Measurements from ENCODE around the gene SVIL. TPM values are rescaled to one million over a fixed set of nuclear protein-coding genes. Genes with fewer than 3 reads are reported as not detected.
"Not testable (repeated sequence)": the region's sequence is repeated elsewhere in the genome, so short reads cannot be mapped to it uniquely, and the experiment has no call there.

SVIL gene
- total RNA-seq, 4 donors from 2014 or later, result 585 to 1,262 (median 942) TPM

GRCh38 chr10:29443745-29444523, 190.8 kb downstream of the SVIL start:
- no peak overlapping the region for H3K4me3 ChIP-seq
- H3K4me1 ChIP-seq, result peaks cover 0 to 44% (median 3%) of the 10 kb centered on the region in 3 donors
- 72 to 96% methylated on average over 4 to 5 of the region's 5 CpGs for WGBS, 2 donors (ENCODE audit: low coverage in 1 of 2)
- H3K27ac ChIP-seq, result no peak overlapping the region
- H3K27me3 ChIP-seq, result no peaks in the 10 kb centered on the region
- no peaks in the 10 kb centered on the region for H3K36me3 ChIP-seq
- ATAC-seq, result no peak
- peaks cover 0 to 4% (median 0%) of the 10 kb centered on the region in 3 donors for H3K9me3 ChIP-seq
- TF ChIP-seq EP300 (IDR thresholded peaks at IDR 0.05) (no peak), POLR2AphosphoS5 (IDR thresholded peaks at IDR 0.05) (no peak), CTCF (IDR thresholded peaks at IDR 0.05) (no peak), POLR2A (IDR thresholded peaks at IDR 0.05) (no peak)

DNA sequence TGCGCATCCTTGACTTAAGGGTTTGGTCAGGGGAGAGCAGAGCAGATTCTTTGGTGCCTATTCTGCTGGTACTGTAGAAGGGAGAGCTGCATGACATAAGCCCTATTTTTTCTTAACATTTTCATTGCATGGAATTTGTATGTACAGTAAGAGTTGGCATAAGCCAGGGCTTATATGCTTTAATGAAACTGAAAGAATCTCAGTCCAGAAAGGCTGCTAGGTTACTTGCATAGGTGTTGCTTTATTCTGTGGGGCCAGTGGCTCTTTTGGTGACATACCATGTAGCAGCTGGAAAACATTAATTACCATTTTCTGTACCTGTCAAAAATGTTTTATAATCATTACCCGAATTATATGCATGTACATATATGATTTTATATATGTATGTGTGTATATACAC, 193.8 kb downstream of the SVIL start:
- WGBS, 2 donors (ENCODE audit: low coverage in 1 of 2), result 97 to 100% methylated on average over 2 of the region's 2 CpGs
- peaks cover 0 to 27% (median 3%) of the 10 kb centered on the region in 3 donors for H3K4me1 ChIP-seq
- no peak for TF ChIP-seq EP300 (IDR thresholded peaks at IDR 0.05)
- TF ChIP-seq POLR2AphosphoS5 (IDR thresholded peaks at IDR 0.05), result no peak
- TF ChIP-seq POLR2A (IDR thresholded peaks at IDR 0.05), result no peak
- no peak for TF ChIP-seq CTCF (IDR thresholded peaks at IDR 0.05)
- no peak overlapping the region for H3K4me3 ChIP-seq
- H3K27ac ChIP-seq, result no peak overlapping the region
- no peaks in the 10 kb centered on the region for H3K27me3 ChIP-seq
- ATAC-seq, result no peak
- peaks cover 0 to 24% (median 0%) of the 10 kb centered on the region in 3 donors for H3K9me3 ChIP-seq
- H3K36me3 ChIP-seq, result no peaks in the 10 kb centered on the region

GRCh38 chr10:29439005-29439404, 195.8 kb downstream of the SVIL start:
- peaks cover 3 to 21% (median 3%) of the 10 kb centered on the region in 3 donors for H3K4me1 ChIP-seq
- 92 to 96% methylated on average over 3 of the region's 3 CpGs for WGBS, 2 donors (ENCODE audit: low coverage in 1 of 2)

DNA sequence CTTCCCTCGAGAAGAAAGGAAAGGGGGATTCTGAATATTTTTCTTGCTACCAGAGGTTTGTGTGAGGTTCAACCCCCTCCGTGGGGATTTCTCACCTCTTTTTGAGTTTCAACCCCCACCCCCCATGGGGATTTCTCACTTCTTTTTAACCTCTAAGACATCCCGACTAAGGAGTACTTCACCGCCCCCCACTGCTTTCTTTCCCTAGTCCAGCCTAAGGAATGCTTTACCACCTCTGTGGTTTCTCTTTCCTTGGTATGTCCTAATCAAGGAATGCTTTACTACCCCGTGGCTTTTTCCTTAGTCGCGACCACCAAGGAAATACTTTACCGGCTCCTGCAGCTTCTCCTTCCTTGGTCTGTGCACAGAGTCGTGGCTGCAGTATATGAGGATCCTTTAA, 196.5 kb downstream of the SVIL start:
- no peaks in the 10 kb centered on the region for H3K27me3 ChIP-seq
- H3K9me3 ChIP-seq, result peaks cover 0 to 24% (median 0%) of the 10 kb centered on the region in 3 donors
- H3K4me1 ChIP-seq, result peaks cover 0 to 15% (median 3%) of the 10 kb centered on the region in 3 donors
- no peak for ATAC-seq
- TF ChIP-seq EP300 (IDR thresholded peaks at IDR 0.05) (no peak), CTCF (IDR thresholded peaks at IDR 0.05) (no peak), POLR2AphosphoS5 (IDR thresholded peaks at IDR 0.05) (no peak), POLR2A (IDR thresholded peaks at IDR 0.05) (no peak)
- H3K4me3 ChIP-seq, result no peak overlapping the region
- no peaks in the 10 kb centered on the region for H3K36me3 ChIP-seq
- 17 to 78% methylated on average over 1 to 4 of the region's 9 CpGs for WGBS, 2 donors (ENCODE audit: low coverage in 1 of 2)
- no peak overlapping the region for H3K27ac ChIP-seq

More at GRCh38 chr10:29439005-29439404, 195.8 kb downstream of the SVIL start:
- ATAC-seq, H3K27me3 ChIP-seq, H3K36me3 ChIP-seq, H3K27ac ChIP-seq, H3K4me3 ChIP-seq: not testable (repeated sequence)
- peaks cover 0 to 24% (median 0%) of the 10 kb centered on the region in 3 donors for H3K9me3 ChIP-seq

GRCh38 chr10:29437871-29438270, 196.9 kb downstream of the SVIL start:
- no peak for TF ChIP-seq CTCF (IDR thresholded peaks at IDR 0.05)
- no peak for TF ChIP-seq POLR2A (IDR thresholded peaks at IDR 0.05)
- no peak for TF ChIP-seq POLR2AphosphoS5 (IDR thresholded peaks at IDR 0.05)
- TF ChIP-seq EP300 (IDR thresholded peaks at IDR 0.05), result no peak
- 80 to 83% methylated on average over 1 to 2 of the region's 2 CpGs for WGBS, 2 donors (ENCODE audit: low coverage in 1 of 2)

More at GRCh38 chr10:29437871-29438270, 196.9 kb downstream of the SVIL start:
- no peak for ATAC-seq
- Histone ChIP-seq H3K4me1 (peaks cover 0 to 11% (median 3%) of the 10 kb centered on the region in 3 donors), H3K36me3 (no peaks in the 10 kb centered on the region), H3K27me3 (no peaks in the 10 kb centered on the region), H3K27ac (no peak overlapping the region), H3K4me3 (no peak overlapping the region), H3K9me3 (peaks cover 0 to 24% (median 0%) of the 10 kb centered on the region in 3 donors)
